ENCODE data around the gene INHBC. TPM values are rescaled to one million over a fixed set of nuclear protein-coding genes. Genes with fewer than 3 reads are reported as not detected.
A peak's percentile ranks its signal among the peaks of the same experiment; 100 is the strongest.

Gene INHBC
- total RNA-seq, 1 experiment from 2014 or later, result 0.20 TPM

DNA sequence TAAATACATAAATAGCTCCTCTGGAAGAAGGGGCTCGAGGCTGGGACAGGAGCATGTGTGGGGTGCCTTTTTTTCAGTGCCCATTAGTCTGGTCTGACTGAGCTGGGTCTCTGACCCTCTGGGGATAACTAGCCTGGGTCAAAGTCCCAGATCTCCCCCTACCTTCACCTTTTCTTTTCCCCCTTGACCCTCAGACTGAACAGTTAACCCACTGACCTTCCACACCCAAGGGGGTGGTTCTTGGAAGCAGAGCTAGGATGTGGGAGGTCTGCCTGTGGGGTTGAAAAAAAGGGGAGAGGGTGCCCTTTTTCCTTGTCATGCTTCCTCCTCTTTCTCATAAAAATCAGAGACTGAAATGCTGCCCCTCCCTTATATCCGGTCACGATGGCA is 24.1 kb downstream of the INHBC start:
- no peak for TF ChIP-seq EZH2 (IDR thresholded peaks at IDR 0.05)
- TF ChIP-seq, protein P1, sequence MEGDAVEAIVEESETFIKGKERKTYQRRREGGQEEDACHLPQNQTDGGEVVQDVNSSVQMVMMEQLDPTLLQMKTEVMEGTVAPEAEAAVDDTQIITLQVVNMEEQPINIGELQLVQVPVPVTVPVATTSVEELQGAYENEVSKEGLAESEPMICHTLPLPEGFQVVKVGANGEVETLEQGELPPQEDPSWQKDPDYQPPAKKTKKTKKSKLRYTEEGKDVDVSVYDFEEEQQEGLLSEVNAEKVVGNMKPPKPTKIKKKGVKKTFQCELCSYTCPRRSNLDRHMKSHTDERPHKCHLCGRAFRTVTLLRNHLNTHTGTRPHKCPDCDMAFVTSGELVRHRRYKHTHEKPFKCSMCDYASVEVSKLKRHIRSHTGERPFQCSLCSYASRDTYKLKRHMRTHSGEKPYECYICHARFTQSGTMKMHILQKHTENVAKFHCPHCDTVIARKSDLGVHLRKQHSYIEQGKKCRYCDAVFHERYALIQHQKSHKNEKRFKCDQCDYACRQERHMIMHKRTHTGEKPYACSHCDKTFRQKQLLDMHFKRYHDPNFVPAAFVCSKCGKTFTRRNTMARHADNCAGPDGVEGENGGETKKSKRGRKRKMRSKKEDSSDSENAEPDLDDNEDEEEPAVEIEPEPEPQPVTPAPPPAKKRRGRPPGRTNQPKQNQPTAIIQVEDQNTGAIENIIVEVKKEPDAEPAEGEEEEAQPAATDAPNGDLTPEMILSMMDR (IDR thresholded peaks at IDR 0.05 in 2 of 3, conservative IDR thresholded peaks at IDR 0.05 in 1 of 3; ENCODE audit: borderline replicate concordance in 1 of 3, insufficient read depth in 1 of 3, low read depth in 2 of 3, low read length in 2 of 3), result no peak
- TF ChIP-seq, protein P2, sequence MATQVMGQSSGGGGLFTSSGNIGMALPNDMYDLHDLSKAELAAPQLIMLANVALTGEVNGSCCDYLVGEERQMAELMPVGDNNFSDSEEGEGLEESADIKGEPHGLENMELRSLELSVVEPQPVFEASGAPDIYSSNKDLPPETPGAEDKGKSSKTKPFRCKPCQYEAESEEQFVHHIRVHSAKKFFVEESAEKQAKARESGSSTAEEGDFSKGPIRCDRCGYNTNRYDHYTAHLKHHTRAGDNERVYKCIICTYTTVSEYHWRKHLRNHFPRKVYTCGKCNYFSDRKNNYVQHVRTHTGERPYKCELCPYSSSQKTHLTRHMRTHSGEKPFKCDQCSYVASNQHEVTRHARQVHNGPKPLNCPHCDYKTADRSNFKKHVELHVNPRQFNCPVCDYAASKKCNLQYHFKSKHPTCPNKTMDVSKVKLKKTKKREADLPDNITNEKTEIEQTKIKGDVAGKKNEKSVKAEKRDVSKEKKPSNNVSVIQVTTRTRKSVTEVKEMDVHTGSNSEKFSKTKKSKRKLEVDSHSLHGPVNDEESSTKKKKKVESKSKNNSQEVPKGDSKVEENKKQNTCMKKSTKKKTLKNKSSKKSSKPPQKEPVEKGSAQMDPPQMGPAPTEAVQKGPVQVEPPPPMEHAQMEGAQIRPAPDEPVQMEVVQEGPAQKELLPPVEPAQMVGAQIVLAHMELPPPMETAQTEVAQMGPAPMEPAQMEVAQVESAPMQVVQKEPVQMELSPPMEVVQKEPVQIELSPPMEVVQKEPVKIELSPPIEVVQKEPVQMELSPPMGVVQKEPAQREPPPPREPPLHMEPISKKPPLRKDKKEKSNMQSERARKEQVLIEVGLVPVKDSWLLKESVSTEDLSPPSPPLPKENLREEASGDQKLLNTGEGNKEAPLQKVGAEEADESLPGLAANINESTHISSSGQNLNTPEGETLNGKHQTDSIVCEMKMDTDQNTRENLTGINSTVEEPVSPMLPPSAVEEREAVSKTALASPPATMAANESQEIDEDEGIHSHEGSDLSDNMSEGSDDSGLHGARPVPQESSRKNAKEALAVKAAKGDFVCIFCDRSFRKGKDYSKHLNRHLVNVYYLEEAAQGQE (IDR thresholded peaks at IDR 0.05; ENCODE audit: low read depth), result no peak
- no peak for TF ChIP-seq JUND (IDR thresholded peaks at IDR 0.05)
- TF ChIP-seq POLR2AphosphoS5 (IDR thresholded peaks at IDR 0.05; ENCODE audit: low read depth, low read length), result no peak
- peak overlapping the region; percentile 75 for H3K4me3 ChIP-seq (replicated peaks in 1 of 2; ENCODE audit: low read depth in 1 of 2, low read length in 2 of 2)
- peak overlapping the region; percentile 57; the same call in 1 of the 2 replicates for H3K9ac ChIP-seq (ENCODE audit: low read length)
- ChIA-PET CTCF (interaction anchor here (0.6 to 1.7 kb wide), 15 partner anchors 8 to 389 kb away, joined by 3 to 11 read pairs (median 4); partner anchors contain the start of genes DCTN2, LRP1 and SHMT2), RAD21 (ENCODE audit: low non-redundant PET in 1 of 2, low total read pairs in 2 of 2, uncharacterized antibody in 2 of 2, unreplicated experiment in 2 of 2) (interaction anchor here in 1 of 2 experiments (0.6 kb wide), 1 partner anchor 16 kb away, joined by 3 read pairs; no protein-coding TSS in a partner anchor), POLR2A (interaction anchor here (1.0 to 1.7 kb wide), 2 partner anchors 10 to 245 kb away, joined by 4 to 6 read pairs; no protein-coding TSS in a partner anchor)
- H2AFZ ChIP-seq (ENCODE audit: low read depth, low read length, poor library complexity, severe bottlenecking), result peak overlapping the region; percentile 94
- DNase-seq (ENCODE audit: low read depth, low spot score) (no peak), ATAC-seq (no peak)
- H3K79me2 ChIP-seq (ENCODE audit: insufficient read depth, low read length), result no peaks in the 10 kb centered on the region
- TSS peak; percentile 65 for BruUV-seq (replicated peaks)
- peaks cover 38 to 68% of the 10 kb centered on the region in 2 experiments for H3K4me1 ChIP-seq (ENCODE audit: control insufficient read depth in 1 of 2, insufficient read depth in 2 of 2, low read length in 2 of 2)
- peak overlapping the region; percentile 65 for H3K27ac ChIP-seq (ENCODE audit: low read depth, low read length)
- intact Hi-C loops (cut with micrococcal nuclease), result loop anchor here (2.0 kb wide), 1 partner anchor 28 kb away; no protein-coding TSS in a partner anchor
- H3K4me2 ChIP-seq (ENCODE audit: low read length), result peak overlapping the region; percentile 99
- H4K20me1 ChIP-seq (ENCODE audit: insufficient read depth), result no peaks in the 10 kb centered on the region
- no peaks in the 10 kb centered on the region for H3K27me3 ChIP-seq (ENCODE audit: insufficient read depth, low read length)
- no peaks in the 10 kb centered on the region for H3K9me3 ChIP-seq (ENCODE audit: control insufficient read depth in 1 of 2, insufficient read depth in 1 of 2, low read depth in 1 of 2, low read length in 2 of 2)
- H3K36me3 ChIP-seq (ENCODE audit: control insufficient read depth in 1 of 2, insufficient read depth in 2 of 2, low read length in 2 of 2), result no peaks in the 10 kb centered on the region
- H3K9me2 ChIP-seq (ENCODE audit: insufficient read depth), result no peaks in the 10 kb centered on the region
